Measurements from ENCODE around the gene COL6A2.
"Not testable (repeated sequence)": the region's sequence is repeated elsewhere in the genome, so short reads cannot be mapped to it uniquely, and the experiment has no call there.

GRCh38 chr21:46076724-46077123 is 21.2 kb upstream of the COL6A2 start:
- not testable (repeated sequence) for TF ChIP-seq POLR2AphosphoS5 (IDR thresholded peaks at IDR 0.05; ENCODE audit: insufficient read depth in 1 of 2, low read depth in 1 of 2); CTCF (IDR thresholded peaks at IDR 0.05); POLR2A (IDR thresholded peaks at IDR 0.05)
